Measurements from ENCODE around the gene CNGB1.
"Not testable (repeated sequence)": the region's sequence is repeated elsewhere in the genome, so short reads cannot be mapped to it uniquely, and the experiment has no call there.

The CNGB1 gene

DNA sequence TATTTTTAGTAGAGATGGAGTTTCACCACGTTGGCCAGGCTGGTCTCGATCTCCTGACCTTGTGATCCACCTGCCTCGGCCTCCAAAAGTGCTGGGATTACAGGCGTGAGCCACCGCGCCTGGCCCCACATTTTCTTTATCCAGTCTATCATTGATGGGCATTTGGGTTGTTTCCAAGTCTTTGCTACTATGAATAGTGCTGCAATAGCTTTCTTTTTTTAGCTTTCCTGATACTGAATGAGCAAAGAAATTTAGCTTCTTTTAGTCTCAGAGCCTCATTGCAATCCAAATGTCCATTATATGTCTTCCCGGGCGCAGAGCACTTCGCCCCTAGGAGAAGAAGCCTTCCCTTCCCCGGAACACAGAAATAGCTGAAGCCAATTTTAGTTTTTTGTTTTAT, 112.9 kb downstream of the CNGB1 start:
- DNase-seq (ENCODE audit: low read depth): not testable (repeated sequence)

DNA sequence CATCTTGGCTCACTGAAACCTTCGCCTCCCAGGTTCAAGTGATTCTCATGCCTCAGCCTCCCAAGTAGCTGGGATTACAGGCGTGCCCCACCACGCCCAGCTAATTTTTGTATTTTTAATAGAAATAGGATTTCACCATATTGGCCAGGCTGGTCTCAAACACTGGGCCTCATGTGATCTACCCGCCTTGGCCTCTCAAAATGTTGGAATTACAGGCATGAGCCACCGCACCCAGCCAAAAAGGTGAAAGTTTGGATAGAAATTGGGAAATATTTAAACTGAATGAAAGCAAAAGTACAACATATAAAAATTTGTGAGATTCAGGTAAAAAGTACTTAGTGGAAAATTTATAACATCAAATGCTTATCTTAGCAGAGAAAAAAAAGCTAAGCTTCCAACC, 115.7 kb downstream of the CNGB1 start:
- no peak for DNase-seq (ENCODE audit: low read depth)

- DNase-seq (ENCODE audit: low read depth): no peak
Measured at GRCh38 chr16:57852189-57852588, 118.7 kb downstream of the CNGB1 start.

DNA sequence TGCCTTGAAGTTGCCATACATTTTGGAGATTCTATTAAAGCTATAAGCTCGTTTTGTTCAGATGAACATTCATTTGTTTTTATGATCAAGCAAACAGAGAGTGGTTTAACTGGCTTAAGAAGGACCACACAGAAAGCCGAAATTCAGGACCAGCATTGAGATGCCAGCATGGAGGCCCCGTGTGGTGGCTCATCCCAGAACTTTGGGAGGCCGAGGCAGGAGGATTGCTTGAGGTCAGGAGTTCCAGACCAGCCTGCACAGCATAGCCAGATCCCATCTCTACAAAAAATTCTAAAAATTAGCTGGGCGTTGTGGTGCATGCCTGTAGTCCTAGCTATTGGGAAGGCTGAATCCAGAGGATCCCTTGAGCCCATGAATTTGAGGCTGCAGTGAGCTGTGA, 122.7 kb downstream of the CNGB1 start:
- no peak for DNase-seq (ENCODE audit: low read depth)

- DNase-seq (ENCODE audit: low read depth): not testable (repeated sequence)
Measured at GRCh38 chr16:57846931-57847330, 124.0 kb downstream of the CNGB1 start.

DNA sequence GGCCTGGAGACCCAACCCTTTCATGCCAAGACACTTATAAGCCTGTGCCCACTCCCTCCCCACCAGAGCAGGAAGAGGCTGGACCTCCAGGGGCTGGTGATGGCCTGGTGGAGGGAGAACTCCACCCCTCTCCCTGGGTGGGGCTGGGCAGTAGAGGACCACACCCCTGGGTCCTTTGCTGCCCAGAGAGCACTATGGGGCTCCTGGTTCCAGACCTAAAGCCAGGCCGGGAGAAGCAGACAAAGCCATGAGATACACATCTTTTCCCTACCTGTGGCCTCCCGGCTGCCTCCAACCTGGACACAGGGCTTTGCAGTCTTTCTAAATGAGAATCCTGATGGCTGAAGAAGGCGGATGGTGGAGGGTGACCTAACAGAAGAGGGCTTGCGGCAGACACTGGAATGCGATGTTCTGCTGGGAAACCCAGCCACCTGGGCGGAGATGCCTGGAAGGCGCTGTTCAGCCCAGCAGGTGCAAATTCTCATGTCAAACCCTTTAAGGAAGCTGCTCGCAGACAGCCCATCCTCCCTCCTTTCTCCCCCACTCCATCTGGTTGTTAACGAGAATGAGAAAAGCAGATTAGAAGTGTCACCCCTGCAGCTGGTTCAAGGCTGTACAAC, 124.7 kb downstream of the CNGB1 start:
- no peak for DNase-seq (ENCODE audit: low read depth)

- DNase-seq (ENCODE audit: low read depth): no peak
Measured at GRCh38 chr16:57845115-57845514, 125.8 kb downstream of the CNGB1 start.

DNA sequence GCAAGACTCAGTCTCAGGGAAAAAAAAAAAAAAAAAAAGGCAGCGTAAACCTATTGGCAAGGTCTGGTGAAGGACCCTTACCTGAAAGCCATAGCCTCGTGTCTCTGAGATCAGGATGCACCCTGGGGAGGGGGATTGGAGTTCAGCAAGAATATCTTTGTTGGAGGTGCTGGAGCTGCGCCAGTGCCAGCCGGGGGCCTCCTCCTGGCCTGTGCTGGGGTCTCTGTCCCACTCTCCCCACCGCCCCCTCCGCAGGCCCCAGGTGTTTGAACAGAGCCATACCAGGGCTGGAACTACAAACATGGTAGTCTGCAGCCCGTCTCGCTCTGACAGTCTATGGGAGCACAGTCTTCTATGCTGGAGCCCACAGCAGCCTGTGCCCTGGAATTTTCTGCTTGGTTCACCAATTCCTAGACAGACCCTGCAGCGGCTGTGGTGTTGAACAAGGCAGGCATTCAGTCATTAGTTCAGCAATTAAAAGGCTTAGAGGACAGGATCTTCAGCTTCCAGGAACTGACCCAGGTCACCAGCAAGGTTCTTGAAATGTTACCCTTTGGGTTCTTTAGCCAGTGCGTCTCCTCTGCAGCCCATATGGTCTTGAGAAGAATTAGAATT, 126.4 kb downstream of the CNGB1 start:
- no peak for DNase-seq (ENCODE audit: low read depth)

- DNase-seq (ENCODE audit: low read depth): no peak
Measured at GRCh38 chr16:57843400-57843799, 127.5 kb downstream of the CNGB1 start.

DNA sequence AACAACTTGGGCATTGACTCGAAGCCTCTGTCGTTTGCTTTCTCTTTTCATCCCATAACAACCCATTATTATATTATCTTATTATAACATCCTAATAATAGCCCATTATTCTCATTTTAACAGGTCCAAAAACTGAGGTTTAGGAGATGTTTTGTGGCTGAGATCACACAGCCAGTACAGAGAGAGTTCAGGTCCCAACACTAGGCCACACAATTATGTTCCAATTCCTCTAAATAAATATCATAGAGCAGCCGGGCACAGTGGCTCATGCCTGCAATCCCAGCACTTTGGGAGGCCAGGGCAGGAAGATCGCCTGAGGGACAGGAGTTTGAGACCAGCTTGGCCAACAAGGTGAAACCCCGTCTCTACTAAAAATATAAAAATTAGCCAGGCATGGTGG, 128.3 kb downstream of the CNGB1 start:
- DNase-seq (ENCODE audit: low read depth): no peak

DNA sequence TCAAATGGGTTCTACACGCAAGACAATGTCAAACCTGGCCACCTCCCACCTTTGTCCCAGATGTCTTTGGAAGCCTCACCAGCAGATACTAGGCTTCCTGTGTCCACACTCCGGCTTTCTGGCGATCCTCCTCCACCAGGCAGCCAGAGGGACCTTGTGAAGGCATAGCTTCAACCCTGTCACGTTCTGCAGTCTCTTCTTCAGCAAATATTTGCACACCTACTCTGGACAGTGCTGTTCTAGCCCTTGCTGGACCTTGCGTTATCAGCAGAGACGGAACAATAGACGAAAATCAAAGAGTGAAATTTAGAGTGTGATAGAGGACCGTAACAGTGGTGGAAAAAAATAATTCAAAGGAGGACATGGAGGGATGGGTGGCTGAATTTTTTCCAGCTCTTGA, 130.1 kb downstream of the CNGB1 start:
- DNase-seq (ENCODE audit: low read depth): no peak

GRCh38 chr16:57838161-57838560, 132.8 kb downstream of the CNGB1 start:
- no peak for DNase-seq (ENCODE audit: low read depth)

GRCh38 chr16:57837305-57838125, 133.4 kb downstream of the CNGB1 start:
- no peak for DNase-seq (ENCODE audit: low read depth)

GRCh38 chr16:57835439-57835838, 135.5 kb downstream of the CNGB1 start:
- peak; percentile 49 for DNase-seq (ENCODE audit: low read depth)

DNA sequence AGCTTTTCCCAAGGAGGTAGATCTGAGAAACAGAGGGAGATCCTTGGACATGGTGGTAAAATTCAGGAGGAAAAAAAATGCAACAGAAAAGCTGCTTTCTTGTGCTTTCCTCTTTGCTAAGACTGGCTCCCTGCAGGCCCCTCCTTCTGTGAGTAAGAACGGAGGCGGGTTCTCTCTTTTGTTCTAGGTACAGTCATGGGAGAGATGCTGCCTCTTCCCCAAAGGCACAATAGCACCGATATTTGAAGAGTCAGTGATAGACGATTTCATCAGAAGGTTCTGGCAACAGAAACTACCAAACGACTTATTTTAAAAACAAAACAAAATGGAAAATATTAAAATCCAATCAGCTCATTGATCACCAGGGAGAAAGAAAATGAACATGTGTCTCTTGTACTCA, 136.0 kb downstream of the CNGB1 start:
- DNase-seq (ENCODE audit: low read depth): no peak

Data from GM04504 (cell line).